Ascending aorta (tissue), 2 donors: ENCODE results near the gene SLC6A20. TPM values are rescaled to one million over a fixed set of nuclear protein-coding genes. Genes with fewer than 3 reads are reported as not detected.

Source experiments
- DNase-seq, 2 donors: peaks; one replicate each; pipeline ENCODE4 v3.0.0-alpha.2; 2019; ENCODE audit warnings: low spot score in 2 of 2
- H3K27ac ChIP-seq, 2 donors: fragments of 200-600 bp; sonication (generic); one replicate each; pipeline ENCODE4 v1.5.1; 2016 to 2017; ENCODE audit warnings: mild to moderate bottlenecking in 1 of 2
- H3K27me3 ChIP-seq: fragments of 200-600 bp; sonication (generic); one replicate; pipeline ENCODE4 v1.5.1; 2017
- H3K36me3 ChIP-seq, 2 donors: fragments of 200-600 bp; sonication (generic); one replicate each; pipeline ENCODE4 v1.5.1; 2016
- H3K4me1 ChIP-seq, 2 donors: fragments of 200-600 bp; sonication (generic); one replicate each; pipeline ENCODE4 v1.5.1; 2016 to 2017; ENCODE audit warnings: mild to moderate bottlenecking in 1 of 2
- H3K4me3 ChIP-seq, 2 donors: fragments of 200-600 bp; sonication (generic); one replicate each; pipeline ENCODE4 v1.5.1; 2016 to 2017; ENCODE audit warnings: mild to moderate bottlenecking in 1 of 2
- H3K9me3 ChIP-seq, 2 donors: fragments of 200-600 bp; sonication (generic); one replicate each; pipeline ENCODE4 v1.5.1; 2016
- intact Hi-C: fragments of 100-400 bp; cut with DNase I; formaldehyde crosslinking; loops from one replicate; pipeline ENCODE4 v1.15.1; 2023
- total RNA-seq: library from RNA; depleted of rRNA; stranded (reverse); fragments of >200 nt; gene quantifications from one replicate; pipeline ENCODE4 v1.1.0, GENCODE V29; 2016
- TF ChIP-seq, protein P1 (sequence below), 3 experiments: fragments of 200-600 bp in 2 of 3; fragments of 450-650 bp in 1 of 3; sonication (generic) in 2 of 3; IDR thresholded peaks; one replicate each; pipeline ENCODE4 v1.5.1; 2016 to 2019; ENCODE audit warnings: antibody characterized with exemption in 3 of 3, mild to moderate bottlenecking in 1 of 3, moderate library complexity in 1 of 3

The SLC6A20 gene
- total RNA-seq, 1 donor from 2014 or later = not detected

DNA sequence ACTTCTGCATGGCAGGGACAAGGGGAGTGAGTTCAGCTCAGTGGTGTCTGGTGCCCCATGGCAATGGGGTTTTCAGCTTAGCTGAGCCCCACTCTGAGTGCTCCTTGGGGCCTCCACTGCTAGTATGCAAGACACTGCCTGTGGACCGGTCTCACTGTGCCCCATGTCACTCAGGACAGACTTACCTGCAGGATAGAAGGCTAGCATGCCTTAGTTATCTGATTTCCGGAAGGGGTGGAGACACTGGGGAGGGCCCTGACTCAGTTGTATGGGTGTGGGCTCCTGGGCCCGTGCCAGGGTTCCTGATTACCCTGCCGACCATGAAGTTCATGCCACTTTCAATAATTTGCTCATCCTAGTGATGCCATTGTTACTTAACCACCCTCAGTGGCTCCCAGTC, 4.3 kb upstream of the SLC6A20 start:
- no peaks in the 10 kb centered on the region for H3K9me3 ChIP-seq
- H3K36me3 ChIP-seq = no peaks in the 10 kb centered on the region
- intact Hi-C loops = no loop called here
- no peak overlapping the region for H3K27ac ChIP-seq
- no peak for DNase-seq
- H3K4me3 ChIP-seq = no peak overlapping the region
- TF ChIP-seq, protein P1, sequence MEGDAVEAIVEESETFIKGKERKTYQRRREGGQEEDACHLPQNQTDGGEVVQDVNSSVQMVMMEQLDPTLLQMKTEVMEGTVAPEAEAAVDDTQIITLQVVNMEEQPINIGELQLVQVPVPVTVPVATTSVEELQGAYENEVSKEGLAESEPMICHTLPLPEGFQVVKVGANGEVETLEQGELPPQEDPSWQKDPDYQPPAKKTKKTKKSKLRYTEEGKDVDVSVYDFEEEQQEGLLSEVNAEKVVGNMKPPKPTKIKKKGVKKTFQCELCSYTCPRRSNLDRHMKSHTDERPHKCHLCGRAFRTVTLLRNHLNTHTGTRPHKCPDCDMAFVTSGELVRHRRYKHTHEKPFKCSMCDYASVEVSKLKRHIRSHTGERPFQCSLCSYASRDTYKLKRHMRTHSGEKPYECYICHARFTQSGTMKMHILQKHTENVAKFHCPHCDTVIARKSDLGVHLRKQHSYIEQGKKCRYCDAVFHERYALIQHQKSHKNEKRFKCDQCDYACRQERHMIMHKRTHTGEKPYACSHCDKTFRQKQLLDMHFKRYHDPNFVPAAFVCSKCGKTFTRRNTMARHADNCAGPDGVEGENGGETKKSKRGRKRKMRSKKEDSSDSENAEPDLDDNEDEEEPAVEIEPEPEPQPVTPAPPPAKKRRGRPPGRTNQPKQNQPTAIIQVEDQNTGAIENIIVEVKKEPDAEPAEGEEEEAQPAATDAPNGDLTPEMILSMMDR (IDR thresholded peaks at IDR 0.05) = no peak
- H3K4me1 ChIP-seq = peaks cover 4 to 8% of the 10 kb centered on the region in 2 donors
- peaks cover 10% of the 10 kb centered on the region for H3K27me3 ChIP-seq

DNA sequence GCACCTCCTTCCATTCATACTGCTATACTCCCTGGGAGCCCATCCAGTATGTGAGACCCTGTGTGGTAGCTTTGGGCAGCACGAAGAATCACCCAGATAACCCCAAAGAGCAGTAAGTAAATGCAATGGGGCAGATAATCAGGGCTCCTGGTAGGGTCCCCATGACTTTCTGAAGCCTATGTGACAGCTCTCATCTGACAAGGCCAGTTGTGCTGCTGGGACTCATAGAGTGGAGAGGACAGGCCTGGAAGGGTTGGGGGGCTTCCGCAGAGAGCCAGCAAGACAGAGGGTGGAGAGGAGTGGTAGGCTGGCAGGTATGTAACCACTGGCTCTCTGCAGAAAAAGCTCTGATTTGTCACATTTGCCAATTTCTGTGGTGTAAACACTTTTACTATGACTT, 3.2 kb upstream of the SLC6A20 start:
- H3K36me3 ChIP-seq = no peaks in the 10 kb centered on the region
- intact Hi-C loops = no loop called here
- TF ChIP-seq, protein P1 (IDR thresholded peaks at IDR 0.05) = no peak
- DNase-seq = no peak
- H3K27ac ChIP-seq = no peak overlapping the region
- H3K4me1 ChIP-seq = peaks cover 4 to 8% of the 10 kb centered on the region in 2 donors
- no peak overlapping the region for H3K4me3 ChIP-seq
- peaks cover 10% of the 10 kb centered on the region for H3K27me3 ChIP-seq
- no peaks in the 10 kb centered on the region for H3K9me3 ChIP-seq

DNA sequence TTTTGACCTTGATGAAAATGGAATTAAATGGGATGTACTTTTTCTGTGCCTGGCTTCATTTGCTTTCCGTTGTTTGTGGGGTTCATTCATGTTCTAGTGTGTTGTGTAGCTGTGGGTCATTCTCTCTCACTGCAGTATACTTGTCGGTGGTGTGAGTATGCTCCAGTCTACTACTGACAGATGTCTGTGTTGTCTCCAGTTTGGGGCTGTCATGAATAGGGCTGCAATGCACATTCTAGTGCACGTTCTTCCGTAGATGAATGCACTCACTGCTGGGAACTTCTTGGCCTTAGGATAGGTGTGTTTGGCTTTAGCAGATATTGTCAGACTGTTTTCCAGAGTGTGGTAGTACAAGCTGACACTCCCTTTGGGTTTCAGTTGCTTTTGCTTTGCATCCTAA, 1.7 kb upstream of the SLC6A20 start:
- no peaks in the 10 kb centered on the region for H3K9me3 ChIP-seq
- DNase-seq = no peak
- H3K27ac ChIP-seq = no peak overlapping the region
- TF ChIP-seq, protein P1 (IDR thresholded peaks at IDR 0.05) = no peak
- intact Hi-C loops = no loop called here
- peaks cover 10% of the 10 kb centered on the region for H3K27me3 ChIP-seq
- H3K36me3 ChIP-seq = no peaks in the 10 kb centered on the region
- no peak overlapping the region for H3K4me3 ChIP-seq
- peaks cover 4 to 8% of the 10 kb centered on the region in 2 donors for H3K4me1 ChIP-seq

DNA sequence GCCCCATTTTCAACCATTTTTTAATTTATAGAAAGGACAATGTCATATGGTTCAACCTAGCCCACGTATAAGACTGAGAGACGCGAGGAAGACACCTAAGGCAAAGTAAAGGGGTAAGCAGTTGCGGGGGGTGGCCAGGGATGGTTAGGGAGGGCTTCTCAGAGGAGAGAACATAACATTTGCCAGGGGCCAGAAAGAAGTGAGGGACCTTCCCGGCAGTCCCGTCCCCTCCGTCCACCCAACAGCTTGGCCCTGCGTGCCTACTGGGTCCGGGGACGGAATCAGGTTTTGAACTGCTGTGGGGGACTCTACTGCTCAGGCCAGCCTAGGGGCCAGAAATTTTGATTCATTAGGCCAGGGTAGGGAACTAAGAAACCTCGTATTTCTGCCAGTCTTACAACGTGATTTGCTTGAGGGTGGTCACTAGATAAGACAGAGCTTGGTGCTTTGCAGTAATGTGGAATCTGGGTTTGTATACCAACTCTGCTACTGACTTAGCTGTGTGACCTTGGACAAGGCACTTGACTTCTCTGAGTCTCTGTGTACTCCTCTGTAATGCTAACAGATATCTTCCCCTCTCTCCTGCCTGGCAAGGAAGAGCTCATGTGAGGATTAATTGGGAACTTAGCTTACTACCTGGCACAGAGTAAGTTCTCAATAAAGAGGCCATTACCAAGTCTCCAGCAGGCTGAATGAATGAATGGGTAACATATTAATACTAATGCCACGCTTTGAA, 734 bp upstream of the SLC6A20 start:
- no peaks in the 10 kb centered on the region for H3K9me3 ChIP-seq
- intact Hi-C loops = no loop called here
- DNase-seq = no peak
- H3K27me3 ChIP-seq = peaks cover 10% of the 10 kb centered on the region
- no peaks in the 10 kb centered on the region for H3K36me3 ChIP-seq
- TF ChIP-seq, protein P1 (IDR thresholded peaks at IDR 0.05) = no peak
- H3K4me3 ChIP-seq = peak overlapping the region in 1 of 2 donors; percentile 50
- no peak overlapping the region for H3K27ac ChIP-seq
- peaks cover 4 to 8% of the 10 kb centered on the region in 2 donors for H3K4me1 ChIP-seq

DNA sequence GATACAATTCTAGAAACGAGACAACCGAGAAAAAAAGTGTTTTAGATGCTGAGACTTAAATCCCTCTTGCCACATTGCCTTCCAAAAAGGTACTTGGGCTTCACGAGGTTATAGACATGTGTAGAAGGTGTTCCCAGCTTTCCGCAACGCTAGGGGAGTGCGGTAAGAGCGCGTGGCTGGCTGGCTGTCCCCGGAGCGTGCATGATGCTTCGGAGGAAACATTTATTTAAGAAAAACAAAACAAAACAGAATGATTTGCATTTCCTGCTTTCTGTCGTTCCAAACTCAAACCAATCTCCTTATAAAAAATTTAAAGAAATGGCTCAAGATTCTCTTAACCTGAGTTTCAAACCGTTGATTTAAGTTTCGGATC, 841 bp downstream of the SLC6A20 start:
- intact Hi-C loops = no loop called here
- peaks cover 10% of the 10 kb centered on the region for H3K27me3 ChIP-seq
- TF ChIP-seq, protein P1 (IDR thresholded peaks at IDR 0.05) = no peak
- H3K4me3 ChIP-seq = peak overlapping the region in 1 of 2 donors; percentile 46
- no peak overlapping the region for H3K27ac ChIP-seq
- no peaks in the 10 kb centered on the region for H3K36me3 ChIP-seq
- H3K9me3 ChIP-seq = no peaks in the 10 kb centered on the region
- peaks cover 4 to 8% of the 10 kb centered on the region in 2 donors for H3K4me1 ChIP-seq
- DNase-seq = no peak
